MV-4-11 (cell line): Measurements from ENCODE around the gene CALN1.
"Not testable (repeated sequence)": the region's sequence is repeated elsewhere in the genome, so short reads cannot be mapped to it uniquely, and the experiment has no call there.

Experiments used
- DNase-seq: peaks from one replicate; lab custom pipeline; 2025; lab: John Stamatoyannopoulos, UW

CALN1 gene

GRCh38 chr7:71982851-71983250 lies 429.3 kb downstream of the CALN1 start:
- no peak for DNase-seq

- no peak for DNase-seq
Observed at GRCh38 chr7:71976645-71977044, 435.5 kb downstream of the CALN1 start.

GRCh38 chr7:71974611-71975010 lies 437.5 kb downstream of the CALN1 start:
- no peak for DNase-seq

- DNase-seq = no peak
Observed at GRCh38 chr7:71972534-71972933, 439.6 kb downstream of the CALN1 start.

GRCh38 chr7:71970725-71971124 lies 441.4 kb downstream of the CALN1 start:
- no peak for DNase-seq

- no peak for DNase-seq
Observed at GRCh38 chr7:71962636-71963035, 449.5 kb downstream of the CALN1 start.

- no peak for DNase-seq
Observed at GRCh38 chr7:71961283-71961682, 450.9 kb downstream of the CALN1 start.

- DNase-seq = no peak
Observed at GRCh38 chr7:71942115-71942514, 470.0 kb downstream of the CALN1 start.

GRCh38 chr7:71937840-71938371 lies 474.2 kb downstream of the CALN1 start:
- no peak for DNase-seq

GRCh38 chr7:71935674-71936073 lies 476.5 kb downstream of the CALN1 start:
- DNase-seq = no peak

- DNase-seq = no peak
Observed at GRCh38 chr7:71933426-71933825, 478.7 kb downstream of the CALN1 start.

GRCh38 chr7:71925663-71926062 lies 486.5 kb downstream of the CALN1 start:
- DNase-seq = no peak

- not testable (repeated sequence) for DNase-seq
Observed at GRCh38 chr7:71914204-71914603, 497.9 kb downstream of the CALN1 start.

GRCh38 chr7:71912476-71912875 lies 499.7 kb downstream of the CALN1 start:
- no peak for DNase-seq

- DNase-seq = no peak
Observed at GRCh38 chr7:71911051-71911450, 501.1 kb downstream of the CALN1 start.

GRCh38 chr7:71905821-71906220 lies 506.3 kb downstream of the CALN1 start:
- DNase-seq = peak; percentile 56

- no peak for DNase-seq
Observed at GRCh38 chr7:71904484-71904883, 507.7 kb downstream of the CALN1 start.

GRCh38 chr7:71900556-71900955 lies 511.6 kb downstream of the CALN1 start:
- DNase-seq = no peak

GRCh38 chr7:71896535-71896934 lies 515.6 kb downstream of the CALN1 start:
- DNase-seq = no peak

- no peak for DNase-seq
Observed at GRCh38 chr7:71886046-71886445, 526.1 kb downstream of the CALN1 start.

GRCh38 chr7:71885487-71885886 lies 526.7 kb downstream of the CALN1 start:
- DNase-seq = no peak

GRCh38 chr7:71883415-71883814 lies 528.7 kb downstream of the CALN1 start:
- DNase-seq = no peak

GRCh38 chr7:71871446-71871845 lies 540.7 kb downstream of the CALN1 start:
- DNase-seq = no peak

GRCh38 chr7:71870812-71871211 lies 541.3 kb downstream of the CALN1 start:
- no peak for DNase-seq

GRCh38 chr7:71868797-71869196 lies 543.3 kb downstream of the CALN1 start:
- DNase-seq = peak; percentile 94
